ENCODE results near the gene SNAP47. TPM values are rescaled to one million over a fixed set of nuclear protein-coding genes. Genes with fewer than 3 reads are reported as not detected.
A peak's percentile ranks its signal among the peaks of the same experiment; 100 is the strongest.

The SNAP47 gene
- polyA plus RNA-seq, 6 donors from 2014 or later, result 30.7 to 45.9 (median 37.9) TPM

- ATAC-seq (ENCODE audit: low read depth in 2 of 2) (peak; percentile 94 to 95), DNase-seq (peak; percentile 68)
- Mint-ChIP-seq H3K36me3 (peaks cover 0 to 8% of the 10 kb centered on the region in 2 donors), H3K27ac (peak overlapping the region in 1 of 6 donors; percentile 33), H3K4me3 (no peak overlapping the region), H3K9me3 (no peaks in the 10 kb centered on the region), H3K4me1 (peaks cover 10 to 26% (median 15%) of the 10 kb centered on the region in 3 donors), H3K27me3 (no peaks in the 10 kb centered on the region)
Observed at GRCh38 chr1:227762231-227762911, 27.1 kb downstream of the SNAP47 start.

DNA sequence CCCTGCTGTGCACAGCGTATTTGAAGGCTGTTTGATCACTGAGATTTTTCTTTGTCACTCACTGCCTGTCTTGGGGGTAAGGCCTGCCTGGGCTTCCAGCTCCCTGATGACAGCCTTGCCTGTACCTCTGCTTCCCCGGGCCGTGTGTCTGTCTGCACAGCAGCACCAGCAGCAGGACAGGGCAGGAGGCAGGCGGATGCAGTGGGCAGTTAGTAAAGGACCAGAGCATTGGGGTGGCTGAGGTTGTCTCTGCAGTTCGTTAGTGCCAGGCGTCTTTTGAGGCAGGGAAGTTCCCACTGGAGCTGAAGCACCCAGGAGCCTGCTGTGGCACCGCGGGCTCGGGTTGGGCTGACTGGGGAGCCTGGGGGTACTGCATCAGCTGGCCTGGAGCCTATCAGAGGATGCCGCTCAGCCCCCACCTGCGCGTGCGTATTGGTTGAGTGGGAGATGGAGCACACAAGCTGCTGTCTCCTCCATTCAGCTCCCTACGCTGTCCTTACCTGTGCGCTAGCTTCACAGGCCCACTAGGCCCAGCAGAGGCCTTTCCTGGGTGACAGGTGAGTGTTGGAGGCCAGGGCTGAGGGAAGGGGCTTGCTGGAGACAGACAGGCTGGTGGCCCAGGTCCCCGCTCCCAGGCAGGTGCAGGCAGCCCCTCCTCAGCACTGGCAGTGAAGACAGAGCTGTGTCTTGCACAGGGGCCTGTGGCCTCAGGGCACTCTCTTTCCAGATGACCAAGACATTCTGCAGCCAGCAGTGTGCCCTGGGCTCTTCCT lies 28.2 kb downstream of the SNAP47 start:
- no peak for ATAC-seq (ENCODE audit: low read depth in 2 of 2)
- no peak for DNase-seq
- Mint-ChIP-seq H3K36me3 (peaks cover 2 to 15% of the 10 kb centered on the region in 2 donors), H3K27ac (peak overlapping the region in 1 of 6 donors; percentile 33), H3K4me3 (no peak overlapping the region), H3K4me1 (peaks cover 10 to 26% (median 15%) of the 10 kb centered on the region in 3 donors), H3K27me3 (no peaks in the 10 kb centered on the region), H3K9me3 (no peaks in the 10 kb centered on the region)

- Mint-ChIP-seq H3K27ac (peak overlapping the region in 1 of 6 donors; percentile 63), H3K36me3 (peaks cover 7 to 15% of the 10 kb centered on the region in 2 donors), H3K27me3 (no peaks in the 10 kb centered on the region), H3K9me3 (no peaks in the 10 kb centered on the region), H3K4me3 (no peak overlapping the region), H3K4me1 (peaks cover 10 to 26% (median 15%) of the 10 kb centered on the region in 3 donors)
- no peak for ATAC-seq (ENCODE audit: low read depth in 2 of 2)
- no peak for DNase-seq
Observed at GRCh38 chr1:227764019-227764391, 28.8 kb downstream of the SNAP47 start.

- Mint-ChIP-seq H3K9me3 (no peaks in the 10 kb centered on the region), H3K27me3 (no peaks in the 10 kb centered on the region), H3K4me1 (peaks cover 10 to 26% (median 15%) of the 10 kb centered on the region in 3 donors), H3K36me3 (peaks cover 9 to 13% of the 10 kb centered on the region in 2 donors), H3K27ac (no peak overlapping the region), H3K4me3 (no peak overlapping the region)
- ATAC-seq (ENCODE audit: low read depth in 2 of 2) (no peak), DNase-seq (no peak)
Observed at GRCh38 chr1:227765261-227766014, 30.2 kb downstream of the SNAP47 start.

- peak overlapping the region in 2 of 6 donors; percentile 32 to 49 for H3K27ac Mint-ChIP-seq
- H3K9me3 Mint-ChIP-seq, result no peaks in the 10 kb centered on the region
- no peak for ATAC-seq (ENCODE audit: low read depth in 2 of 2)
Observed at GRCh38 chr1:227766015-227766634, 30.9 kb downstream of the SNAP47 start.

GRCh38 chr1:227766653-227767277 lies 31.5 kb downstream of the SNAP47 start:
- Mint-ChIP-seq H3K4me3 (no peak overlapping the region), H3K9me3 (no peaks in the 10 kb centered on the region), H3K36me3 (peaks cover 8 to 12% of the 10 kb centered on the region in 2 donors), H3K27ac (peak overlapping the region in 2 of 6 donors; percentile 14 to 49), H3K27me3 (no peaks in the 10 kb centered on the region), H3K4me1 (peaks cover 9 to 21% (median 11%) of the 10 kb centered on the region in 3 donors)
- DNase-seq, result no peak
- ATAC-seq (ENCODE audit: low read depth in 2 of 2), result no peak

More at GRCh38 chr1:227766015-227766634, 30.9 kb downstream of the SNAP47 start:
- peaks cover 8 to 12% of the 10 kb centered on the region in 2 donors for H3K36me3 Mint-ChIP-seq
- H3K27me3 Mint-ChIP-seq, result no peaks in the 10 kb centered on the region
- H3K4me1 Mint-ChIP-seq, result peaks cover 10 to 26% (median 11%) of the 10 kb centered on the region in 3 donors
- DNase-seq, result no peak
- H3K4me3 Mint-ChIP-seq, result no peak overlapping the region

DNA sequence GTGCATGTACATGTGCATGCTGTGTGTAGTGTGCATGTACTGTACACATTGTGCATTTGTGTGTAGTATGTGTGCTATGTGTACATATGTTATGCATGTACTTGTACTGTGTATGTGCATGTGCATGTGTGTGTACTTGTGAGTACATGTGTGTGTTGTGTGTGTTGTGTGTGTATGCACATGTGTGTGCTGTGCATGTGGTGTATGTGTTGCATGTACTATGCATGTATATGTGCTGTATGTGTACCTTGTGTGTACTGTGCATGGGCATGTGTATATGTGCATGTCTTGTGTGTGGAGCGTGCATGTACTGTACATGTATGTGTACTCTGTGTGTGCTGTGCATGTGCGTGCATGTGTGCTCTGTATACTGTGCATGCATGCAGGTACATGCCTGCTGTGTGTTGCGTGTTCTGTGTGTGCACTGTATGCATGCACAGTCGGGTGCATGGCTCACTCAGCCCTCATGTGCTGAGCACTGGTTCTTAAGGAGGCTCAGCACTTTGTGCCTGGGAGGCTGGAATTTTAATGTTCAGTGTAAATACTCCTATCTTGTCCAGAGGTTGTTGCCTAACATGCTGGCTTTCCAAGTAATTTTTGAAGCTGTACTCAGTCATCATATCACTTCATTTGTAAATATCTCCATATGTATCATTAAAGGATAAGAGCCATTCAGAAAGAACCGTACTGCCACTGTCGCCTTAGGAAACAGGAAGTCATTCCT lies 32.3 kb downstream of the SNAP47 start:
- Mint-ChIP-seq H3K36me3 (peaks cover 8 to 12% of the 10 kb centered on the region in 2 donors), H3K4me1 (peaks cover 2 to 18% (median 5%) of the 10 kb centered on the region in 3 donors), H3K4me3 (no peak overlapping the region), H3K9me3 (no peaks in the 10 kb centered on the region), H3K27ac (no peak overlapping the region), H3K27me3 (no peaks in the 10 kb centered on the region)
- ATAC-seq (ENCODE audit: low read depth in 2 of 2), result no peak
- DNase-seq, result no peak

- no peaks in the 10 kb centered on the region for H3K9me3 Mint-ChIP-seq
- no peak overlapping the region for H3K27ac Mint-ChIP-seq
- H3K4me3 Mint-ChIP-seq, result no peak overlapping the region
- no peaks in the 10 kb centered on the region for H3K27me3 Mint-ChIP-seq
- no peak for ATAC-seq (ENCODE audit: low read depth in 2 of 2)
- DNase-seq, result no peak
- peaks cover 0 to 15% (median 4%) of the 10 kb centered on the region in 3 donors for H3K4me1 Mint-ChIP-seq
- peaks cover 8 to 12% of the 10 kb centered on the region in 2 donors for H3K36me3 Mint-ChIP-seq
Observed at GRCh38 chr1:227768125-227768439, 32.8 kb downstream of the SNAP47 start.

DNA sequence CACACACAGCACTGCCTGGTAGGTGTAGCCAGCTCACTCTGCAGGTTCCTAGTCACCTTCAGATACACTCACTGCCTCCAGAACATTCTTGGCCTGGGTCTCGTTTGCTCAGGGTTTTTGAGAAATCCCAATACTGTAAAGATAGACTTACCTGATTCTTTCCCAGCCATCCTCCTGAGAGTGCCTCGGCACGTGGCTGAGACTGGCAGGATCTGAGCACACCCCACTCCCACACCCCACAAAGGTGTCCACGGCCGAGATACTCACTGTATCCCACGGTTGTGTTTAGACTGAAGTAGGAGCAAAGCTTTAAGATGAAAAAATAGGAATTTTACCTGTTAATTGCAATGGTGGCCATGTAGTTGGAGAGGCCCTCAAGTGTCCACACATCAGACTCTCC lies 33.4 kb downstream of the SNAP47 start:
- ATAC-seq (ENCODE audit: low read depth in 2 of 2) (no peak), DNase-seq (no peak)
- Mint-ChIP-seq H3K4me1 (peaks cover 0 to 15% (median 4%) of the 10 kb centered on the region in 3 donors), H3K27ac (peak overlapping the region in 2 of 6 donors; percentile 11 to 15), H3K9me3 (no peaks in the 10 kb centered on the region), H3K27me3 (no peaks in the 10 kb centered on the region), H3K36me3 (peaks cover 8 to 12% of the 10 kb centered on the region in 2 donors), H3K4me3 (no peak overlapping the region)

DNA sequence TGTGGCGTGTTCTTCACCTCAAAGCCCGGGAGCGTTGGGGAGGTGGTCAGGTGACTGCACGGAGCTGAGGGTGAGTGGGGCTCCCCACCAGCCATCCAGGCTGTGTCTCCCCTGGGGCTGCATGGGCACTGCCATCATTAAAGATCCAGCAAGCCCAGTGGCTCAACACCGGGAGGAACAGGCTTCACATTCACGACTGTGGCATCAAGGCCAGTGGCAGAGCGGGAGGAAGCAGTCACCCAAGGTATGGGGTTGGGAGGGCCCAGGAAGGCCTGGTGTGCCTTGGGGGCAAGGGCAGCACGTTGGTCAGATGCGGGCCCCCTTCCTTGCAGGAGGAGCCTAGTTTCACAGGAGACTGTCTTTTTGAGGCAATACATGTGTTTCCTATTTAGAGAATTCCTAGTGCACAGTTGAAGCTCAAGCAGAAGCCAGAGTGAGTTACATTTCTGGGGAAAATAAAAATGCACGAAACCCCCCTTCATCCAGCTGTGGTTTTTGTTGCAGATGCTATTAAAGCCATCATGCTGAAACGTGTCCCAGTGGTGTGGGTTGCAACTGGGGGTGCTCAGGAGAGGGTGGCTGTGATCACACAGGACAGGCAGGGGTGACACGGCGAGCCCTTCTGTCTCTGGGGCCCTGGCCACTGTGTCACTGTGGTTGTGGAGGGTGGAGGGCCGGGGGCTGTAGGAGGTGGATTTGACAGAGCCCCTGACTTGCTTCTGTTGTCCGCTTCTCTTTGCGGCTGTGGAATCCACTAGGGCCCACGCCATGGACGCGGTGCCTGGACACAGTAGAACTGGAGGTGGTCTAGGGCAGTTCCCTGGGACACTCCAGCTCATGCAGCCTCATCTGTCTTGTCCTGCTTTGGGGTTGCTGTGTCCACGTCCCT lies 34.1 kb downstream of the SNAP47 start:
- Mint-ChIP-seq H3K36me3 (peaks cover 8 to 12% of the 10 kb centered on the region in 2 donors), H3K4me3 (no peak overlapping the region), H3K27ac (peak overlapping the region in 2 of 6 donors; percentile 22 to 37), H3K4me1 (peaks cover 0 to 15% (median 4%) of the 10 kb centered on the region in 3 donors), H3K9me3 (no peaks in the 10 kb centered on the region), H3K27me3 (no peaks in the 10 kb centered on the region)
- DNase-seq (no peak), ATAC-seq (ENCODE audit: low read depth in 2 of 2) (no peak)

GRCh38 chr1:227769936-227770494 lies 34.8 kb downstream of the SNAP47 start:
- no peak for DNase-seq
- Mint-ChIP-seq H3K9me3 (no peaks in the 10 kb centered on the region), H3K36me3 (peaks cover 8 to 12% of the 10 kb centered on the region in 2 donors), H3K4me3 (no peak overlapping the region), H3K4me1 (peaks cover 0 to 15% (median 4%) of the 10 kb centered on the region in 3 donors), H3K27me3 (no peaks in the 10 kb centered on the region), H3K27ac (peak overlapping the region in 1 of 6 donors; percentile 37)
- no peak for ATAC-seq (ENCODE audit: low read depth in 2 of 2)

Data from naive B cell (primary cell).